Thoracic aorta (tissue), 2 donors: ENCODE measurements around the gene BACH1. TPM values are rescaled to one million over a fixed set of nuclear protein-coding genes. Genes with fewer than 3 reads are reported as not detected.

ENCODE experiments used
- ATAC-seq: fragments of 150-250 bp; one replicate; pipeline ENCODE4 v1.8.0; 2017; ENCODE audit warnings: low read depth; ENCODE audit not compliant: insufficient number of reproducible peaks, low FRiP score
- DNase-seq: peaks from one replicate; pipeline ENCODE4 v3.0.0-alpha.2; 2020; ENCODE audit warnings: low spot score
- H3K27ac ChIP-seq, 2 donors: fragments of 200-600 bp; sonication (generic); 1 replicate in 1 of 2; 2 replicates in 1 of 2; pipeline ENCODE4 v1.5.1; 2016; ENCODE audit warnings: mild to moderate bottlenecking in 2 of 2, moderate library complexity in 2 of 2
- H3K27me3 ChIP-seq: fragments of 200-600 bp; sonication (generic); replicated peaks from 2 replicates; pipeline ENCODE4 v1.6.0; 2016; ENCODE audit warnings: mild to moderate bottlenecking; ENCODE audit not compliant: insufficient read depth
- H3K36me3 ChIP-seq: fragments of 200-600 bp; sonication (generic); one replicate; pipeline ENCODE4 v1.5.1; 2016
- H3K4me1 ChIP-seq, 2 donors: fragments of 200-600 bp; sonication (generic); 1 replicate in 1 of 2; 2 replicates in 1 of 2; pipeline versions ENCODE4 v1.5.1 to v1.6.0; 2016; ENCODE audit warnings: low read depth in 2 of 2, mild to moderate bottlenecking in 1 of 2; ENCODE audit not compliant: control insufficient read depth in 1 of 2
- H3K4me3 ChIP-seq: fragments of 200-600 bp; sonication (generic); 2 replicates; pipeline ENCODE4 v1.5.1; 2016; ENCODE audit warnings: mild to moderate bottlenecking
- H3K9me3 ChIP-seq: fragments of 200-600 bp; sonication (generic); 2 replicates; pipeline ENCODE4 v1.5.1; 2016
- total RNA-seq, 2 donors: library from RNA; depleted of rRNA; stranded (reverse); fragments of >200 nt; gene quantifications; one replicate each; pipeline versions ENCODE4 v1.1.0 to v1.2.3, GENCODE V29; 2016
- TF ChIP-seq, protein P1 (sequence below): fragments of 200-600 bp; sonication (generic); IDR thresholded peaks from one replicate; pipeline ENCODE4 v1.5.1; 2019; ENCODE audit warnings: antibody characterized with exemption

Gene BACH1
- total RNA-seq, 2 donors from 2014 or later = 47.0 to 93.0 TPM

DNA sequence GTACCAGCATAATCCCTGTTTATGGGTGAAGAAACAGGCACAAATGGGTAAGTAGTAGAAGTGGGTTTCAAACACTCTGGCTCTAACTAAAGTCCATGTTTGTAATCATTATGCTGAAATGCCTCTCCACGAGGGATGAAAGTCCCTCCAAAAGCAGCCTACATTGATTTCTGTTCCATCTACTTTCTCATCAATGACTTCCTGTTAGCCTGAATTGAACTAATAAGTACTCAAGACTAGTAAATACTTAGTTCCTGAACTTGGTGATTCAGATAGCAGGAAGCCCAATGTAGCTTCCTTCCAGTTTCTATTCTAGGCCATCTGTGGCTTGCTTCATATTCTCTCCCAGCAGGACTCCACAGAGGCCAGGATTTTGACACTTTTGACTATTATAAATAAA is 11.3 kb upstream of the BACH1 start:
- H3K4me3 ChIP-seq = no peak overlapping the region
- ATAC-seq (no peak), DNase-seq (no peak)
- no peaks in the 10 kb centered on the region for H3K36me3 ChIP-seq
- TF ChIP-seq, protein P1, sequence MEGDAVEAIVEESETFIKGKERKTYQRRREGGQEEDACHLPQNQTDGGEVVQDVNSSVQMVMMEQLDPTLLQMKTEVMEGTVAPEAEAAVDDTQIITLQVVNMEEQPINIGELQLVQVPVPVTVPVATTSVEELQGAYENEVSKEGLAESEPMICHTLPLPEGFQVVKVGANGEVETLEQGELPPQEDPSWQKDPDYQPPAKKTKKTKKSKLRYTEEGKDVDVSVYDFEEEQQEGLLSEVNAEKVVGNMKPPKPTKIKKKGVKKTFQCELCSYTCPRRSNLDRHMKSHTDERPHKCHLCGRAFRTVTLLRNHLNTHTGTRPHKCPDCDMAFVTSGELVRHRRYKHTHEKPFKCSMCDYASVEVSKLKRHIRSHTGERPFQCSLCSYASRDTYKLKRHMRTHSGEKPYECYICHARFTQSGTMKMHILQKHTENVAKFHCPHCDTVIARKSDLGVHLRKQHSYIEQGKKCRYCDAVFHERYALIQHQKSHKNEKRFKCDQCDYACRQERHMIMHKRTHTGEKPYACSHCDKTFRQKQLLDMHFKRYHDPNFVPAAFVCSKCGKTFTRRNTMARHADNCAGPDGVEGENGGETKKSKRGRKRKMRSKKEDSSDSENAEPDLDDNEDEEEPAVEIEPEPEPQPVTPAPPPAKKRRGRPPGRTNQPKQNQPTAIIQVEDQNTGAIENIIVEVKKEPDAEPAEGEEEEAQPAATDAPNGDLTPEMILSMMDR = no peak
- H3K4me1 ChIP-seq = peaks cover 0 to 4% of the 10 kb centered on the region in 2 donors
- H3K27ac ChIP-seq = no peak overlapping the region
- no peaks in the 10 kb centered on the region for H3K27me3 ChIP-seq
- no peaks in the 10 kb centered on the region for H3K9me3 ChIP-seq

- peaks cover 0 to 4% of the 10 kb centered on the region in 2 donors for H3K4me1 ChIP-seq
- TF ChIP-seq, protein P1 = no peak
Observed at GRCh38 chr21:29288239-29288638, 10.5 kb upstream of the BACH1 start.

DNA sequence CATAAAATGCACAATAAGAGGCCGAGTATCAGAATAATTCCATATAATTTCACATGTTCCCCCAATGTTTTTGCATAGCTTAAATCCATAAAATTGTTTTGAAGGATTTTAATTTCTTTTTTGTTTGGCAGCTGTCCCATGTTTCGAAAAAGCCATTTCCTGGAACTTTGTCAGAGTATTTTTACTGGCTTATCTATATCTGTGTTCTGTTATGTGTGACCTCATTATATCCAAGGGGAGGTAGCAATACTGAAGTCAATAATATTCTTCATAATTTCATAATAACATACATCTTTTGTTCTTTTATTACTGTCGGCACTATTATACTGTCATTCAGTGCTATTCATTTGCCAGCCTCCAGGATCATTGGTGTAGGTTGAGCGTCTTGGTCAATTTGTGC is 9.4 kb upstream of the BACH1 start:
- ATAC-seq = no peak
- no peaks in the 10 kb centered on the region for H3K9me3 ChIP-seq
- H3K4me3 ChIP-seq = no peak overlapping the region

More at GRCh38 chr21:29288239-29288638, 10.5 kb upstream of the BACH1 start:
- Histone ChIP-seq H3K36me3 (no peaks in the 10 kb centered on the region), H3K27ac (no peak overlapping the region), H3K27me3 (no peaks in the 10 kb centered on the region), H3K9me3 (no peaks in the 10 kb centered on the region), H3K4me3 (no peak overlapping the region)
- ATAC-seq (no peak), DNase-seq (no peak)

DNA sequence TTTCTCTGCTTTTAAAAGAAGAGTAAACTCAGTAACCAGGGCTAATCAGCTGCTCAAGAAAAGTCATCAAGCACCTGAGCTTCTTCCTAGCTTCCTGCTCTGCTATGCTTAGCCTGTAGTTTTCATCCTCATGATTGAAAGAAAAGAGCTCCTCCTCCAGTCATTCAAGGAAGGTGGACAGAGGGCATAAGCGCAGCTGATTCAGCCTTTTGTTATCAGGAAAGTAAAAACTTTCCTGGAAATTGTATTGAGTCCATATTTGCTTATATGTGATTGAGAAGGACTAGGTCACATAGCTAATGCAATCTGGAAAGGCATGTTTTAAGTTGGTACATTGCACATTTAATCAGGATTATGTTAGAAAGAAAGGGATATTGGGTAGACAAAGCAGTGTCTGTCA is 8.5 kb upstream of the BACH1 start:
- DNase-seq = no peak
- H3K27me3 ChIP-seq = no peaks in the 10 kb centered on the region
- TF ChIP-seq, protein P1 = no peak
- H3K4me1 ChIP-seq = peaks cover 0 to 4% of the 10 kb centered on the region in 2 donors
- no peaks in the 10 kb centered on the region for H3K9me3 ChIP-seq
- no peak overlapping the region for H3K4me3 ChIP-seq
- no peaks in the 10 kb centered on the region for H3K36me3 ChIP-seq
- H3K27ac ChIP-seq = no peak overlapping the region
- ATAC-seq = no peak

More for the DNA sequence above, 9.4 kb upstream of the BACH1 start:
- Histone ChIP-seq H3K36me3 (no peaks in the 10 kb centered on the region), H3K27ac (no peak overlapping the region), H3K27me3 (no peaks in the 10 kb centered on the region), H3K4me1 (peaks cover 0 to 4% of the 10 kb centered on the region in 2 donors)
- no peak for DNase-seq
- TF ChIP-seq, protein P1 = no peak

DNA sequence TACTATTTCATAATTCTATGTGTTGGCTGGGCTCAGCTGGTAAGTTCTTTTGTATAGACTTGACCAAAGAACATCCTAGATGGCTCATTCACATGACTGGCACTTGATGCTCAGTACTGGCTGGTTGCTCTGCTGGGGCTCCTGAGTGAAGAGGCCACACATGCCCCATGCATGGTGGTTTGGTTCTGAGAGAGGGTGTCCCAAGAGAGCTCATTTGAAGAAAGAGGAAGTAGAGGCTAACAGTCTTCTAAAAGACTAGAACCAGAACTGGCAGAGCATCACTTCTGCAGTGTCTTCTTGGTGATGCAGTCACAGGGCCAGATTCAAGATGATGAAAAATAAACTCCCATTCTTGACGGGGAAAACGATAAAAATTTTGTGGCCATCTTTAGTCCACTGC is 5.2 kb upstream of the BACH1 start:
- Histone ChIP-seq H3K4me1 (peaks cover 0 to 4% of the 10 kb centered on the region in 2 donors), H3K27me3 (no peaks in the 10 kb centered on the region), H3K4me3 (no peak overlapping the region), H3K27ac (no peak overlapping the region), H3K36me3 (no peaks in the 10 kb centered on the region), H3K9me3 (no peaks in the 10 kb centered on the region)
- no peak for DNase-seq
- no peak for ATAC-seq
- TF ChIP-seq, protein P1 = no peak
